ENCODE results near the gene ZIC1.

GRCh38 chr3:147462856-147463255 is 53.7 kb downstream of the ZIC1 start:
- no peak for TF ChIP-seq CTCF (conservative IDR thresholded peaks at IDR 0.05; ENCODE audit: low read depth in 2 of 2)
- TF ChIP-seq EZH2 (IDR thresholded peaks at IDR 0.05; ENCODE audit: low read depth, unreplicated experiment), result no peak
- no peak for TF ChIP-seq EZH2phosphoT487 (IDR thresholded peaks at IDR 0.05; ENCODE audit: unreplicated experiment)
- no peak for TF ChIP-seq NANOG (IDR thresholded peaks at IDR 0.05; ENCODE audit: borderline replicate concordance)
- no peak for TF ChIP-seq REST (IDR thresholded peaks at IDR 0.05; ENCODE audit: unreplicated experiment)
- TF ChIP-seq JUNB (IDR thresholded peaks at IDR 0.05; ENCODE audit: unreplicated experiment), result no peak
- TF ChIP-seq ZNF331 (CRISPR knock-in tag; IDR thresholded peaks at IDR 0.05; ENCODE audit: low read depth), result no peak
- TF ChIP-seq POLR2AphosphoS5 (IDR thresholded peaks at IDR 0.05; ENCODE audit: low read depth), result no peak
- no peak for TF ChIP-seq CREB1 (CRISPR knock-in tag; IDR thresholded peaks at IDR 0.05; ENCODE audit: low read depth)
